Measurements from ENCODE around the gene C6orf132.

The C6orf132 gene

DNA sequence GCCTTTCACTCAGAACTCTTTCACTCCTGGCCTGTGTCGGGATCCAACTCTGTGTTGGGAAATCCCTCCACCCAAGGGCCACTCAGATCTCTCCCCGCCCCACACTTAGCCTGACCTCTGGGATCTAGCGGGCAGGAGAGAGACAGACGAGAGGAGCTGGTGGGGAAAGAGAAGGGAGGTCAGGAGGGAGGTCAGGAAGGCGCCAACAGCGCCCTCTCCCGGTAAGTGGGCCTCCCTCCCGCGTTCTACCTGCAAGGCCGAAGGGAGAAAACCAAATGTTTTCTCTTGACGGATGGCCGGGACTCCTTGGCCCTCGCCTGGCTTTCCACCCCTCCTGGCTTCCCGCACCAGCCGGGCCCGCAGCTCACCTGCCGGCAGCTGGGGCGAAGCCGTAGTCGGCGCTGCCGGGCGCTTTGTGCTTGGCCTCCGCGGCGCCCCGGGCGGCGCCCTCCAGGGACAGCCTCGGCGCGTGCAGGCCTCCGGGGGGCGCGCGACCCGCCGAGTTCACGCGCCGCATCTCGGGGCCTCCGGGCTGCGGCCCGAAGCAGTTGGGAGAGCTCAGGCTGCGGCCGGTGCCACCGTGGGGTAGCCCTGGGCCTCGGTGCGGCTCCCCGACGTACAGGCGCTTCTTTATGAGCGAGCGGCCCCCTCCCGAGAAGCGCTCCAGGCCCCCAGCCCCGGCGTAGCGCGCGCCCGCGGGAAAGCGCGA, 38.2 kb downstream of the C6orf132 start:
- peak; percentile 84 for DNase-seq

DNA sequence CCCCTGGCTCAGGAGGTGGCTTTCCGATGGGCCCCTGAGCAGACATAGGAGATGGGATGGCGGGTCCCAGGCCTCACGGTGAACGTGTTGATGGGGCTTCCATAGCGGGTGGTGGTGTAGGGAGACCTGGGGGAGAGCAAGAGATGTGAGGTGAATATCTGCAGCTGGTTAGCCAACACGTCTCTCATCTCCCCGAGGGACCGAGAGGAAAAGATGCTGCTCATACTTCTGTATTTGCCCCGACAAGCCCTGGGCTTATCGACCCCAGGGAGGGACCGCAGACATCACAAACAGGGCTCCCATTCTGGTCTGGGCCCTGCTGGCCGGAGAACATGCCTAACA, 38.7 kb downstream of the C6orf132 start:
- DNase-seq: no peak

DNA sequence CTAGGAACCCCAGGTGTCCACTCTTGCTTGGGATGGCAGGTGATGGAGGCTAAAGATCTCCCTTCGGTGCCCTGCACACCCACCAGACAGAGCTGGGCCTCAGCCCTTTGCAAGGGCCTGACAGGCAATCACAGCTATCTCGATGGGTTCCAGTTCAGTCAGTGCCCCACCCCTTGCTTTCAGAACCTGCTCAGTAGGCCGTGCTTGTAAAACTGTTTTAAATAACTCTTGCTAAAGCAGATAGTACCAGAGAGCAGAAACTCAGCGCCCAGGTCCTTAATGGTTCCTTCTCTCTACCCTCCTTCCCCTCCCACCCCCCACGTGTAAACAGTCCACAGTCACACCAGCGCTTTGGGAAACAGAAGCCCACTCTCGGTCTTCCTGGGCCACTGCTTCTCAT, 39.2 kb downstream of the C6orf132 start:
- no peak for DNase-seq

DNA sequence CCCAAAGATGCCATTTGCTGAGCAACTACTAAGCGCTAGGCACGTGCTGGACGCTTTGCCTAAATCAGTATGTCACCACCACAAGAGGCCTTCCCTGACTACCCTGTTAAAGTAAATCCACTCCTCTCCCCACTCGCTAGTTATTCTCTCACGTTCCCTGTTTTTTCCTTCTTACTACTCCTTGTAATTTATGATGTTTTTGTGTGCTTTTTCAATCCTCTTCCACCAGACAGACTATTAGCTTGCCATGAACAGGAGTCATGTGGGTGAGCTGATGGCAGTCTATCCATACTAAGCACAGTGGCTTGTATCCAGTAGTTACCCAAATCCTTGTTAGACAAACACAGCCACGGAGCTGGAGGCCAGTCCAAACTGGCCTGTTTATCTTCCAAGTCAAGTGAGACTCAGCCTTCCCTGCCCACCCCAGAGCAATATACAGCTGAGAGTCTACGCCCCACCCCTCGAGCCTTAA, 41.2 kb downstream of the C6orf132 start:
- DNase-seq: no peak

DNA sequence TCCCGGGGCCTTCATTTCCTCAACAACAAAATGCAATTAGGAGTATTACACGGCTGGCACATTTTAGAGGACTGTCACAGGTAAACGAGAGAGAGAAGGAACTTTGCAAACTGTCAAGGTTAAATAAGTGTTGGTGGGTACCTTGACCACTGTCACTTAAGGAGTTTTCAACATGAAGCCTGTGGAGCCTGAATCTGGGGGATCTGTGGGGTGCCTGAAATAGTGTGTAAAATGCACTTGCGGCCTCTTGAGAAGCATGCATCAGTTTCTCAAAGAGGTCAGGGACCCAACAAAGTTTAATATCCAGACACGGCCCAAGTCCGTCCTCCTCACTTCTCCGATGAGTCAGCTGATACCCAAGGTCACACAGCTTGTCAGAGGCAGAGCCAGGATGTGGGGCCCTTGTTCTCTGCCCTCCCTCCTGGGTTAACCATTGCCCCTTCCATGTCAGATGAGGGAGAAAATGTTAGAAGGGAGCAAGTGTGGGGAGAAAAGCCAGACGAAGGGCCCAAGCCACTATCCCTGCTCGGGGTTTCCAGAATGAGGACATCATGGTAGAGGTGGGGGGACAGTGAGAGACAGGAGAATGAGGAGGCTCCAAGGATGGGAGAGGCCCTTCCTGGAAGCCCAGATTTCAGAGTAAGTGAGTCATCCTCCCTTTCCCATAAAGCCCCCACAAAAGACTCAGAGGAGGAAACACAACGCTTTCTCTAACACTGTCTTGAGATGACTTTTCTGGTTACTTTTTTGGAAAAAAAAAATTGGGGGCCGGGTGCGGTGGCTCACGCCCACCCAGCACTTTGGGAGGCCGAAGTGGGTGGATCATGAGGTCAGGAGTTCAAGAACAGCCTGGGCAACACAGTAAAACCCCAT, 42.2 kb downstream of the C6orf132 start:
- DNase-seq: peak; percentile 72

DNA sequence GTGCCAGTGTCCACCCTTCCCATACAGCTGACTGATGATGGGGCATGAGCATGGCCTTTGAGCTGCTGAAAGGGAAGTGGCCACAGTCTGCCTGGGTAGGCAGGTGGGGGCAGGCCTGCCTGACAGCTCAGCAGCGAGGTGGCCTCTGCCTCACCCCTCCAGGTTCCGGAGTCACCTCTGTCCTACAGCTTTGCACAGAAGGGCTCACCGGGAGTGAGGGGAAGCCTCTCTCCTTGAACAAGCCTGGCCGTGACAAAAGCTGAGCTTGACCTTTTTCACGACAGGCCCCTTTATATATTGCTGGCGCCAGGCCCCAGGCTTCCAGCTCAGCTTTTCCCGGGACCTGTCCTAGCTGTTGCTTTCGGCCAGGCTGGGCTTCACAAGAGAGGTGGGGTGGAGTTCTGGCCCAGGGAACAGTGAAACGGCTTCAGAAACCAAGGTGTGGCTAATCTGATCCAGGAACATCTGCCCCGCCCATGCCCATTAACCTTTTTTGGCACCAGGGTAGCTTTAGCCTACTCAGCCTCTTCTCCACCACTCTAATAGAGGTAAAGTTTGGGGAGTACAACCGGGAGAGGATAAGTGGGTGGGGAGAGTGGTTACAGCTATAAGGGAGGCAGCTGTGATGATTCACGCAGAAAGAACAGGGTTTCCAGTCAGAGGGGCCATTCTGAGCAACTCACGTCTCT, 42.9 kb downstream of the C6orf132 start:
- peak; percentile 75 for DNase-seq

DNA sequence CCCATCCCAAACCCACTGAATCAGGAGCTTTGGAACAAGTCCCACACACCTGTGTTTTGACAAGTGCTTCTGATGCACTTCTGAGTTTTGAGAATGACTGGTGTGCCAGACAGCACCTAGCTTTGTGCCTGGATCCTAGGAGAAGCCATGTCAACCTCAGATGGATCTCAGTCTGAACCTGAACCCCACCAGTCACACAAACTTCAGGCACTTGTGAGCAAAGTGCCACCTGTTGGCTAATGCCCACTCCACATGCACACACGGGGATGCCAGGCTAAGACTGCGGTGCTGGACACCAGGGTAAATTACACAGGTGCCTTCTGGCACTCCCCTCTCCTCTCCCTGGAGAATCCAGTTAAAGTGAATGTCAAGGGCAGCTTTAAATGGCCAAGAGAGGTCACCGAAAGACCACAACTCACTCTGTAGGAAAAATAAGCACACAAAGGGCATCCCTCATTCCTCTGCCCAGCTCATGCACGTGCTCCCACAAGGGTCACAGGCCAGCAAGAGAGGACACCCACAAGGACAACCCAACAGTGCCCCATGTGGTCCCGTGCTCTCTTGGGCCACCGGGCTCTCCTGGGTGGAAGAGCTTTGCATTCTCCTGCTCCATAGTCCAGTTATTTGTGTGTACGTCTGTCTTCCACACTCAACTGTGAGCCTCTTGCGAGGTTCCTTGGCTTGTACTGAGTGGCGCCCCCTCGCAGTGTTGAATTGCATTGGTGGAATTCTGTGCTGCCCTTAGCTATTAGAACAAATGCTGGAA, 46.5 kb downstream of the C6orf132 start:
- no peak for DNase-seq

DNA sequence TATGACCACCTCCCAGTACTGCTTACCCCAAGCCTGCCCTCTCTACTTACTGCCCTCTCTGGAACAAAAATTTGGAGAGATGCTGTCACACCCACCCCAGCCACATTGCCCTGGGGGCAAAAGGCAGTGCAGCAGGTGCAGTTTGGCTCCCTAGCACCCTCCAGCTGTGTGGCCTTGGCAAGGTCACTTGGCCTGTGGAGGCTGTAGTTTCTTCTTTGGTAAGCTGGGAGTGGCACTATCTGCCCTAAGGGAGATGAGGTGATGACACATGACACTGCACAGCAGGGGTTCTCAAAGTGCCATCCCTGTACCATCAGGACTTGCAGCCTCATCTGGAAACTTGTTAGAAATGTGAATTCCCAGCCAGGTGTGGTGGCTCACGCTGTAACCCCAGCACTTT, 47.3 kb downstream of the C6orf132 start:
- DNase-seq: no peak

DNA sequence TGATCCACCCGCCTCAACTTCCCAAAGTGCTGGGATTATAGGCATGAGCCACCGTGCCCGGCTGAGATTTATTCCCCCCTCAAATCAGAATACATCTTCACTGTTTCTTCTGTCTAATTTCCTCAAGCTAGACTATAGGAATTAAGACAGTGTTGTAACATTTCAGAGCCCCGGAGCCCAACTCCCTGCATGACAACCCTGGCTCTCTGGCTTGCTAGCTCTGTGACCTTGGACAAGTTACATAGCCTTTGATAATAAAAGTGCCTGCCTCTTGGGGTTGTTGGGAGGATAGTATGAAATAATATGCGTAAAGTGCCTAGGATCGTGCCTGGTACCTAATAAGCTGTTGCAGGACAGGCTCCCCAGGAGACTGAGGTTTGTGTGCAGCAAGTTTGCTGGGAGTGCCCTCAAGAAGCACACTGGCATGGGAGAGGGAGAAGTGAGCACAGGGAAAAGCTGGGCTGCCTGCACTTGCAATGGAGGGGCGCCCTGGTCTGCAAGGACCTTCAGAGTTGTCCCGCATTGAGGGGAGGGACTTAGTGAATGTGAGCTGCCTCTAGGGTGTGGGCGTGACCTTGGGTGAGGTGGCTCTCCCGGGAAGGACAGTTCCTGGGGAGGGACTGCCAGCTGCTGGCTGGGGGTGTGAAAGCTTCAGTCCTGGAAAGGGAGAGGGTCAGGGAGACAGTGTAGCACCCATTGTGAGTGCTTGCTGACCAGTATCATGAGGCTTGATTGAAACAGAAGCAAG, 48.7 kb downstream of the C6orf132 start:
- no peak for DNase-seq

DNA sequence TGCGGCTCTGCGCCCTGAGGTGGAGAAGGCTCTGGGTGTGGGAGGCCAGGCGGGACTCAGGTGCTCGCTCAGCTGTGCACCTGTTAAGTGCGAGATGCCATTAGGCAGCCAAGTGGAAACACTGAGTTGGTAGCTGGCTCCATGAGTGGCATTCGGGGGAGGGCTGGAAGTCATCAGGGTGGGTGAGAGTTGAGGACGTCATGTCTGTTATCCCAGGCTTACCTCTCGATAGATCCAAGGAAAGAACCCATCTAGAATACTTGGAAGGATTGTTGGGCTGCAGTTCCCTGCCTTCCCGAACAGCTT, 50.7 kb downstream of the C6orf132 start:
- DNase-seq: no peak

DNA sequence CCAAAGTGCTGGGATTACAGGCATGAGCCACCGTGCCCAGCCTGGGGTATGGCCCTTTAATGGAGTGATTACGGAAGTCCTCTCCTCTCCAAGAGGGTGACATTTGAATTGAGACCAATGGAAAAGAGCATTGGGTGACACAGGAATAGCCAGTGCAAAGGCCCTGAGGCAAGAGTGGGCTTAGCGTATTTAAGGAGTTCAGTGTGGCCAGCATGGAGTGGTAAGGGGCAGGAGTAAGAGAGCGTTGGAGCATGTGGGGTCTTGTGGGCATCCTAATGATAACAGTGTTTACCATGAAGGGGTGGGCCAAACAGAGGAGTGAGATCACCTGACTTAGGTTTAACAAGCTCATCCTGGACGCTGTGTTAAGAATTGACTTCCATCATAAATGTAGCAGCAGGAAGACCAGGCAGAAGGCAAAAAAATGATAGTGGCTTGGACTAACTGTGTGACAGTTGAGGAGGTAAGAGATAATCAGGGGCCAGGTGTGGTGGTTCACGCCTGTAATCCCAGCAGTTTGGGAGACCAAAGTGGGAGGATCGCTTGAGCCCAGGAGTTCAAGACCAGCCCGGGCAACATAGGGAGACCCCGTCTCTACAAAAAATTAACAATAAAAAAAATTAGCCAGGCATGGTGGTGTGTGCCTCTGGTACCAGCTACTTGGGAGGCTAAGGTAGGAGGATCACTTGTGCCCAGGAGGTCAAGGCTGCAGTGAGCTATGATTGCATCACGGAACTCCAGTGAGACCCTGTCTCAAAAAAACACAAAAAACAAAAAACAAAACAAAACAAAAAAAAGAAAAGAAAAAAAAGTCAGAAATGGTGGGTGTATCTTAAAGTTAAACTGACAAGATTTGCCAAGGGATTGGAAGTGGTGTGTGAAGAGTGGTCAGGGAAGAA, 51.4 kb downstream of the C6orf132 start:
- no peak for DNase-seq

DNA sequence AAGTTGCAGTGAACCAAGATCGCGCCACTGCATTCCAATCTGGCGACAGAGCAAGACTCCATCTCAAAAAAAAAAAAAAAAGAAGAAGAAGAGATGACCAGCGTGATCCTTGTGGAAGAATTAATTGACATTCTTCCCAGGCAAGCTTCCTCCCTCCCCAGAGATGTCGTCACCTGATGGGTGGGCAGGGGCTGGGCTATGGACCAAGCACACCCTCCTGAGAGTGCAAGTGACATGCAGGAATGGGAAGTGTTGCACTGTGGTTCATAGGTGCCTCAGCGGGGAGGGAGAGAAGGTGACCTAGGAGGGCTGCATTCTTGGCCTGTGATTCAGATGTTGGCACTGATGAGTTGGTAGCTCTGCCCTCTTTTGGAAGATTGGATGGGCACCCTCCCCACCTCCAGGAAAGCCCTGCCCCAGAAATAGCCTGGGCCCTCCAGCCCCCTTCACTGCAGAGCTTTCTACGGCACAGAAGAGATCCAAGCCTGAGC, 54.3 kb downstream of the C6orf132 start:
- DNase-seq: no peak

DNA sequence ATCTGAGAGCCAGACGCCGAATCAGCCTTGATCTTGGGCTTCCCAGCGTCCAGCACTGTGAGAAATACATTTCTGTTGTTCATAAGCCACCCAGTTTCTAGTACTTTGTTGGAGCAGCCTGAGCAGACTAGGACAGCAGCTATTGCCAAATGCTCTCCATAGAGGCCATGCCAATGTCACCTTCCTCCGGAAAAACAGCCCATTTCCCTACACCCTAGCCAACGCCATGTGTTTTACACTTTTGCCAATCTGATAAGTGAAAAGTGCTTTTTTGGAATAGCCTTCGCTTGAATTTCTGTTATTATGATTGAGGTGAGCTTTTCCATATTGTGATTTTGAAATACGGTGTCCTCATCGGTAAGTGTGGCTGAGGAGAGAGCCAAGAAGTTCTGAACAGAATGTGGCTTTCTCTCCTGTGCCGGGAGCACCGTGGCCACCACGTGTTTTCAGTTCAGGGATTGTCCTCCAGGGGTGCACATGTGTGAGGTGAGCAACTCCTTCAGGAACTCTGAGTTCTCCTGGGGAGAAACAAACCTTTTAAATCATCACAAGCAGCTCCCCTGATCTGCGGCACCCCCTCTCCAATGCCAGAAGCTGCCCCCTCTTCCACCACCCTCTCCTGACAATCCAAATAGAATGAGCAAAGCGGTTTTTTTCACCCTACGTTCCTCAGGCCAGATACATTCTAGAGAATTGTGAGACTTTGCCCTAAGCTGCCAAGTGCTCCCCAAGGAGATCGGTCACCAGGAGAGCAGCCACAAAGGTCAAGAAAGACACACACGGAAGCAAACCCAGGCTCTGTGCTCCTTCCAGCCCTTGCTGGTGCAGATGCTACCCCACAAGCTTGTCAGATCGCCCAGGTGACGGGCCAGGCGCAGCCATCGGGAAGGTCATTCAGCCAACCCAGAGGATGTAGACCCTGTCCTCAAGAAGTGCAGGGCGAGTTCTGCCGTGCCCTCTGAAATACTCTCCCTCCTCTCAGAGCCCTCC, 56.1 kb downstream of the C6orf132 start:
- DNase-seq: no peak

DNA sequence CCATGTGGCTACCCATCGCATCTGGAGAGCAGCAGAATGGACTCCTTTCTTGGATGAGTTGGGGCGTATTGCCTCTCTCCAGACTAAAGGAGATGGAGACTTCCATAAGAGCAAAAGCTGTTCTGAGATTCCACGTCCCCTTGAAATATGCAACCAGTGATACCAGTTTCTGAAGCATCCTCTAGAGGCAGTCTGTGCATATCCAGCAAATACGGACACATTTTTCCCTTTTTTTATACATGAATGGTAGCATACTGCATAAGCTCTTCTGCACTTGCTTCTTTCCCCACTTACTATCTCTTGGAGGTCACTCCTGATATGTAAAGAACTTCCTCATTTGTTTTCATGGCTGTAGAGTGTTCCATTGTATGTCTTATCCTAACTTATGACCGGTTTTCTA, 57.5 kb downstream of the C6orf132 start:
- no peak for DNase-seq

DNA sequence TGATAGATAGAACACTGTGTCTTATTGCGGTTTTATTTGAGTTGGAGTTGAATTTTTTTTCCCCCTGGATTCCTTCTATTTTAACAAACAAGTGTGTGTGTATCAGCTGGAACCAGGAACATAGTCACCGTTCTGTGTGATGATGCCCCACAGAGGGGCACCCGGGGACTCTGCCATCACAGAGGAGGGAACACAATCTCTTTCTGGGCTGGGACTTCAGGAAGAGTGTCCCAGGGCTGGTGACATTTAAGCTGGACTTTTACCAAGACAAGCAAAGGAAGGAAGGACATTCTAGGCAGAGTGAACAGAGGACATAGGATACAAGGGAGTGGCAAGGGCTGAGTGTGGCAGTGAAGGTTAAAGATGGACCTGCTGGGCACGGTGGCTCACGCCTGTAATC, 58.9 kb downstream of the C6orf132 start:
- DNase-seq: no peak

DNA sequence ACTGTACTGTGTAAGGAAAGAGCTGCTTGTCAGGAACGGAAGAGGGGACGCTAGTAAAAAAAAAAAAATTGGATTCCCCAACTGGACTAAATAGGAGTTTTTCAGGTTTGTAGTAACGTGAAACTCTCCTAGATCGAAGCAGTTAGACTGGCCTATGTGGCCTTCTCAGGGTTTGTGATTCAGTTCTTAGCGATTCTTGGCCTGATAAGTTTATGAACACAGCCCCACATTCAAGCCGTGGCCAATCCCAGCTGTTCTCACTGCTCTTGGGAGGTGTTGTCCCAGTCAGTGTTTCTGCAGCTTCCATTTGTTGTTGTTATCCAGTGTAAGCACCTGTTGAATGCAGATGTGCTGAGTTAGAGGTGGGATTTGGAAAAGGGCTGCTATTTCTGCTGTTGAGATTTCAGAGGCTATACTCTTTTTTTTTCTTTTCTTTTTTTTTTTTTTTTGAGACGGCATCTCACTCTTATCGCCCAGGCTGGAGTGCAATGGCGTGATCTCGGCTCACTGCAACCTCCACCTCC, 62.4 kb downstream of the C6orf132 start:
- no peak for DNase-seq

DNA sequence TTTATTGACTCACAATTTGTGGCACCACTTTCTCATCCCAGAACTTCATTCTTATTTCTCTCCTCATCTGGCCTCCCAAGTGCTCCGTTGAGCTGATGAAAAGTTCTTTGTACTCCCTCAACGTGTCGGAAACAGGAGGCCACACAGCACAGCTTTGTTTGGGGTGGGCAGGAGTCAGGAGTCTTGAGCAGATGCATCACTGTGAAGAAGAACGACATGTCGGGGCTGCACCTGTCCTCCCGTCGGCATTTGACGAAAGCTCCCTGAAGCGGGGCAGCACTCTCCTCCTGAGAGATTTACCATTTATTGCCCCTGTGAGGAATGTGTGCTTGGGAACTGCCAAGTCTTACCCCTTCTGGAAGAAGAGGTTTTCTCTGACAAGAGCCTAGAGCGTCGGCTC, 64.0 kb downstream of the C6orf132 start:
- DNase-seq: no peak

DNA sequence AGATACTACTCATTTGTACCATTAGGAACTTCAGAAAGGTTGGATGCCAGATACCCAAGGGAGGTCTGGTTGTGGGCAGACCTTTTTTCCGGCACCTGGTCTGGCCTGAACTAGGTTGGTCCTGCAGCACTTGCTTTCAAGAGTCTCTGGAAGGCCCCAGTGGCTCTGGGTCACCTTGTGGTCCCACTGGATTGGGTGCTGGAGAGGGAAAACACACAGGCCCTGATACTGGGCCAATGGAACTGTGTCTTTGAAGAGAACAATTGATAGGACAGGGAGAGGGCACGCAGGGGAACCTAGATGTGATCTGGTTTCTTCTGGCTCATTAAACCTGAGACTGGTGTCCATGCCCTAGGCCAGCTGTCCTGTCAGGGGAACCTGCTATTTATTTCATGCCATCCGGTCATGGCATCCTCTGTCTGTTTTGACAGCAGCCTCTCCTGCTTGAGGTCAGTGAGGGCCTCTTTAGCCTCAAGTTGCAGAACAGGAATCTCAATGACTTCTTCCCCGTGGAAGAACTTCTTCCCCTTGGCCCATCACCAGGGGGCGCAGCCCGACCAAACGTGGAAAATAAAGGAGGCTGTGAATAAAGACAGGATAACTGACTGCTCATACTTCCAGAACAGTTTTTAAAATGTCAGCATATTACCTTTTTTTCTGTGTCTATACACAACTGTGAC, 67.1 kb downstream of the C6orf132 start:
- DNase-seq: peak; percentile 69

DNA sequence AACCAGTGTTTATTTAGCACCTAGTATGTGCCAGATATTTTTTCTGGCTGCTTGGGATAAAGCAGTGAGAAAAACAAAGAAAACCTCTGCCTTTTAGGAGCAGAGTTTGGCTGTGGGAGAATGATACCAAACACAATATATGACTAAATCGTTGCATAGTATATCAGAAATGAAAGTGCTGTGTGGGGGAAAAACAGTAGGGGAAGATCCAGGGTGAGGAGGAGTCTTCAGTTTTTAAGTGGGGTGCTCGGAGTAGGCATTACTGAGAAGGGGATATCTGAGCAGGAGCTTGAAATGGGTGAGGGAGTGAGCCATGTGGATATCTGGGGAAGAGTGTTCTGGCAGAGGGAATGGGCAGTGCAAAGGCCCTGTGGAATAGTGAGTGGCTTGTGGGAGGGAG, 69.1 kb downstream of the C6orf132 start:
- no peak for DNase-seq

Measured in activated CD4-positive, alpha-beta T cell treated with anti-CD3 and anti-CD28 coated beads, Interleukin-2, Interleukin-6, amounts not matched to agents 100 ng/mL and 50 ng/mL, durations not matched to agents 16 hours and 8 hours (primary cell).